ENCODE measurements around the gene MEG3. TPM values are rescaled to one million over a fixed set of nuclear protein-coding genes. Genes with fewer than 3 reads are reported as not detected.

MEG3 gene
- total RNA-seq, 2 donors from 2014 or later: 6.5 to 9.5 TPM

- H3K36me3 ChIP-seq: no peaks in the 10 kb centered on the region
- H3K9me3 ChIP-seq: peaks cover 0 to 17% of the 10 kb centered on the region in 2 donors
- no peak for TF ChIP-seq CTCF (IDR thresholded peaks at IDR 0.05)
- no peak overlapping the region for H3K4me3 ChIP-seq
- no peaks in the 10 kb centered on the region for H3K4me1 ChIP-seq
- H3K27me3 ChIP-seq: no peaks in the 10 kb centered on the region
- no peak for DNase-seq (ENCODE audit: low spot score)
- no peak overlapping the region for H3K27ac ChIP-seq
Observed at GRCh38 chr14:100804138-100804537, 21.8 kb upstream of the MEG3 start.

- no peak for DNase-seq (ENCODE audit: low spot score)
- Histone ChIP-seq H3K27me3 (no peaks in the 10 kb centered on the region), H3K9me3 (peaks cover 0 to 23% of the 10 kb centered on the region in 2 donors), H3K27ac (no peak overlapping the region), H3K4me3 (no peak overlapping the region), H3K4me1 (no peaks in the 10 kb centered on the region), H3K36me3 (no peaks in the 10 kb centered on the region)
- TF ChIP-seq CTCF (IDR thresholded peaks at IDR 0.05): no peak
Observed at GRCh38 chr14:100804558-100805309, 21.2 kb upstream of the MEG3 start.

- TF ChIP-seq CTCF (IDR thresholded peaks at IDR 0.05): no peak
- Histone ChIP-seq H3K4me3 (no peak overlapping the region), H3K9me3 (peaks cover 0 to 36% of the 10 kb centered on the region in 2 donors), H3K27ac (no peak overlapping the region), H3K36me3 (no peaks in the 10 kb centered on the region), H3K4me1 (no peaks in the 10 kb centered on the region), H3K27me3 (no peaks in the 10 kb centered on the region)
- DNase-seq (ENCODE audit: low spot score): no peak
Observed at GRCh38 chr14:100806386-100806785, 19.5 kb upstream of the MEG3 start.

- DNase-seq (ENCODE audit: low spot score): no peak
- no peak overlapping the region for H3K27ac ChIP-seq
- TF ChIP-seq CTCF (IDR thresholded peaks at IDR 0.05): no peak
- no peaks in the 10 kb centered on the region for H3K4me1 ChIP-seq
- no peaks in the 10 kb centered on the region for H3K36me3 ChIP-seq
- no peak overlapping the region for H3K4me3 ChIP-seq
- H3K9me3 ChIP-seq: peaks cover 0 to 37% of the 10 kb centered on the region in 2 donors
- no peaks in the 10 kb centered on the region for H3K27me3 ChIP-seq
Observed at GRCh38 chr14:100807496-100807895, 18.4 kb upstream of the MEG3 start.

- H3K4me1 ChIP-seq: no peaks in the 10 kb centered on the region
- H3K27me3 ChIP-seq: no peaks in the 10 kb centered on the region
- H3K27ac ChIP-seq: no peak overlapping the region
- H3K4me3 ChIP-seq: no peak overlapping the region
- H3K36me3 ChIP-seq: no peaks in the 10 kb centered on the region
- no peak for TF ChIP-seq CTCF (IDR thresholded peaks at IDR 0.05)
- DNase-seq (ENCODE audit: low spot score): no peak
- peaks cover 0 to 37% of the 10 kb centered on the region in 2 donors for H3K9me3 ChIP-seq
Observed at GRCh38 chr14:100807979-100808734, 17.8 kb upstream of the MEG3 start.
